Measurements from ENCODE around the gene CDC20.
"Not testable (repeated sequence)": the region's sequence is repeated elsewhere in the genome, so short reads cannot be mapped to it uniquely, and the experiment has no call there.

Gene CDC20

GRCh38 chr1:43354936-43355335, 3.8 kb upstream of the CDC20 start:
- DNase-seq (ENCODE audit: low read depth in 3 of 3, low spot score in 1 of 3) = no peak

DNA sequence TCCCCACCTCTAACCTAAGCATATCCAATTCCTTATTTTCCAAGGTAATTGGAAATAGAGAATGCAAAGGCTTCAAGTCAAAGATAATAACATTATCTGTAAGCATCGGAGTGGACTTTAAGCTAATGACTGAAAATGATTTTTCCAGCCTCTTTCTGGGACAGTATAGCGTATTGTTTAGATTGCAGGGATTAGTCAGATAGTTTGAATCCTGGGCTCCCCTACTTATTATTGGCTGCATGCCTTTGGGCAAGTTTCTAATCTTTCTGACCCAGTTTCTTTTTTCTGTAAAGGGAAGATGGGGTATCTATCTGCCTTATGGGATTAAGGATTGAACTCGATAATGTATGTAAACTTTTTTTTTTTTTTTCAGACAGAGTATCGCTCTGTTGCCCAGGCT, 1.5 kb upstream of the CDC20 start:
- no peak for DNase-seq (ENCODE audit: low read depth in 3 of 3, low spot score in 1 of 3)

DNA sequence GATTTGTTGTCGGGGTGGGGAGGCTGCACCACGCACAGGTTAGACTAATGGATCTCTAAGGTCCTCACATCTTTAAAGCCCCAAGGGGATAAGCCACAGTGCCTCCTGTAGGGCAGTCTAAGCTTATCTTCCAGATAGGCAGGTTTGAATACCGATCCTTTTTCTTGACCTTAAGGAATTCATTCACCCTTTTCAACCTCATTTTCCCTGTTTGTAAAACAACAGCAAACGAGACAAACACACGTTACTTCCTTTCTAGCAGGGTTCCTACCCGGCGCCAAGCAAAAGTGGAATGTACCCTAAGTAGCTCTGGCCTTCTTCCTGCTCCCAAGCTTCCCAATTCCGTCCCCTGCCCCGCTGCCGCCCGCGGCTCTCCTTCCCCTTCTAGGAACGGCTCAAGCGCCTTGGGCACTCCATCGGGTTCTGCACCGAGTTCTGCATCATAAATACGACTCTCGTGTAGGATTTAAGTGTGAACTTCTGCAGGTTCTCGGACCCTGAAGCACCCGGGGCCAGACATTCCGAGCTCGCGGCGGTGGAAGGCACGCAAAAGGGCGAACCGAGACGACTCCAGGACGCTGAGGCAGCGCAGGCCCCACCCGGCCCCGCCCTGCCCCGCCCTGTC, 548 bp upstream of the CDC20 start:
- DNase-seq (ENCODE audit: low read depth in 3 of 3, low spot score in 1 of 3) = no peak

DNA sequence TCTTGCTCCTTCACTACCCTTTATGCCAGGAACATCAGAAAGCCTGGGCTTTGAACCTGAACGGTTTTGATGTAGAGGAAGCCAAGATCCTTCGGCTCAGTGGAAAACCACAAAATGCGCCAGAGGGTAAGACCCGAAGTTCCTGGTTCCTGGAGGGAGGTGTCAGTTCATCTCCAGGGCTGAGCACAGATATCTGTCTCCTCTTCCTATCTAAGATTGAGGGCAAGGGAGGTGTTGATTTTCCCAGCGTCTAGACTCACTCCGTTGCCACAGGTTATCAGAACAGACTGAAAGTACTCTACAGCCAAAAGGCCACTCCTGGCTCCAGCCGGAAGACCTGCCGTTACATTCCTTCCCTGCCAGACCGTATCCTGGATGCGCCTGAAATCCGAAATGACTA, 915 bp downstream of the CDC20 start:
- no peak for DNase-seq (ENCODE audit: low read depth in 3 of 3, low spot score in 1 of 3)

DNA sequence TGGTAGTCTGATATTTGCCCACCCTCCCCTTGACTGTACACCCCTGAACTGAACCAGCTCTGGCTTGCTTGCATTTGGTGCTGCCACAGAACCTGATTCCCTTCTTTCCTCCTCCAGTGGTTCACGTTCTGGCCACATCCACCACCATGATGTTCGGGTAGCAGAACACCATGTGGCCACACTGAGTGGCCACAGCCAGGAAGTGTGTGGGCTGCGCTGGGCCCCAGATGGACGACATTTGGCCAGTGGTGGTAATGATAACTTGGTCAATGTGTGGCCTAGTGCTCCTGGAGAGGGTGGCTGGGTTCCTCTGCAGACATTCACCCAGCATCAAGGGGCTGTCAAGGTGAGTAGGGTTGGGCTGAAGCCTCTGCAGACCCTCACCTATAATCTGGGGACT, 1.8 kb downstream of the CDC20 start:
- DNase-seq (ENCODE audit: low read depth in 3 of 3, low spot score in 1 of 3) = no peak

- DNase-seq (ENCODE audit: low read depth in 3 of 3, low spot score in 1 of 3) = no peak
Observed at GRCh38 chr1:43363283-43363934, 4.6 kb downstream of the CDC20 start.

DNA sequence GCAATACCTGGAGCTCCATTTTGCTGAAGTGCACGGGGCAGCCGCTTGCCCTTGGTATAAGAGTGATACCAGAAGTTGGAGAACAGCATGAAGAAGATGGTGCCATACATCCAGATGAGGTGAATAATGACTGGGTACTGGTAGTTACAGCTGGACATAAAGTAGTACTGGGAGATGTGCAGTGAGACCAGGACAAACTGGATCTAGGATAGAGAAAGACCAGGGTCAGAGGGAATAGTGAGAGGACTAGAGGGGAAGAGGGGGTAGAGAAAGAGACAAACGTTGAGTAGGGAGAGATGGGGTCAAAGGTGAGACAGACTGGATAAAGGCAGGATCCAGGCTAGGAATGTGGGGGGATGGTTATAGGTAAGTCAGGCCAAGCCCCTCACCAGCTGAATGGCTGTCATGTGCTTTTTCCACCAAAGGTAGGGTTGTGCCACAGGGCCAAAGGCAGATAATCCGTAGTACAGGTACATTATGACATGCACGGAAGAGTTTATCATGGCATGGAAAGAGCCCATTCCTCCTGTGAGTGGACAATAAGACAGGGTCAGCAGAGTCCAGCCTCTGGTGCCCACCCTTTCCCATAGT, 5.2 kb downstream of the CDC20 start:
- DNase-seq (ENCODE audit: low read depth in 3 of 3, low spot score in 1 of 3) = no peak

DNA sequence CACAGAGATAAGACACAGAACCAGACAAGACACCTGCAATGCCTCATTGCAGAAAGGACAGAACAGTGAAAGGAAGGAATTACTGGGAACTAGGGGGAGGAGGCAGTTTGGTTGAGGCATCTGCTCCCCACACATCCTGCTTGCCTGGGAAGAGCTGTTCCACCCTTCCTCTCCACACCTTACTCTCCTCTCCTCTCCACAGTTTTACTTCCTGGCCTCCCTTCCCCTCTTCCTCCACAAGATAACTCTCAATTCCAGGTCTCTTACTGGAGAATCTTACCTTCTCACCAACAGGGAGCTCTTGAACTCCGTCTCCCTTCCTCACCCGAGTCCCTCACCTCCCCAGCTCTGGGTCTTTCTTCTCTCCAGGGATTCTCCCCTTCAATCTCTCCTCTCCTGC, 6.9 kb downstream of the CDC20 start:
- DNase-seq (ENCODE audit: low read depth in 3 of 3, low spot score in 1 of 3) = no peak

DNA sequence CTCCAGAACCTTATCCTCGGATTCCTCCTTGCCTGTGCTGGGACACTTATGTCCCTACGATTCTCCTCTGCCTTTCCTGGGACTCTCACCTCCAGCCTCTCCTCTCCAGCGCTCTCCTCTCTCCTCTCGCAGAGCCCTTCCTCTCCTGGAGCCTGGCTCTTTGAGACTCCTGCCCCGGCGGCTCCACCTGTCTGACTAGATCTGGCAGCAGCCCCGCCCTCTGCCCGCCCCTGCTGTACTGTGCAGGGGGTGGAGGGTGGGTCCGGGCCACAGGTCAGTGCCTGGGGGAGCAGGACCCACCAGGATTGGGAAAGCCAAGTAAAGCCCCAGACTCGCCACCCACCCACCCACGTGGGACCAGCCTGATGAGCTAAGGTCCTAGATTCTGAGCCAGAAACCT, 7.4 kb downstream of the CDC20 start:
- DNase-seq (ENCODE audit: low read depth in 3 of 3, low spot score in 1 of 3) = no peak

GRCh38 chr1:43366601-43367025, 7.8 kb downstream of the CDC20 start:
- no peak for DNase-seq (ENCODE audit: low read depth in 3 of 3, low spot score in 1 of 3)

GRCh38 chr1:43367026-43367903, 8.5 kb downstream of the CDC20 start:
- no peak for DNase-seq (ENCODE audit: low read depth in 3 of 3, low spot score in 1 of 3)

DNA sequence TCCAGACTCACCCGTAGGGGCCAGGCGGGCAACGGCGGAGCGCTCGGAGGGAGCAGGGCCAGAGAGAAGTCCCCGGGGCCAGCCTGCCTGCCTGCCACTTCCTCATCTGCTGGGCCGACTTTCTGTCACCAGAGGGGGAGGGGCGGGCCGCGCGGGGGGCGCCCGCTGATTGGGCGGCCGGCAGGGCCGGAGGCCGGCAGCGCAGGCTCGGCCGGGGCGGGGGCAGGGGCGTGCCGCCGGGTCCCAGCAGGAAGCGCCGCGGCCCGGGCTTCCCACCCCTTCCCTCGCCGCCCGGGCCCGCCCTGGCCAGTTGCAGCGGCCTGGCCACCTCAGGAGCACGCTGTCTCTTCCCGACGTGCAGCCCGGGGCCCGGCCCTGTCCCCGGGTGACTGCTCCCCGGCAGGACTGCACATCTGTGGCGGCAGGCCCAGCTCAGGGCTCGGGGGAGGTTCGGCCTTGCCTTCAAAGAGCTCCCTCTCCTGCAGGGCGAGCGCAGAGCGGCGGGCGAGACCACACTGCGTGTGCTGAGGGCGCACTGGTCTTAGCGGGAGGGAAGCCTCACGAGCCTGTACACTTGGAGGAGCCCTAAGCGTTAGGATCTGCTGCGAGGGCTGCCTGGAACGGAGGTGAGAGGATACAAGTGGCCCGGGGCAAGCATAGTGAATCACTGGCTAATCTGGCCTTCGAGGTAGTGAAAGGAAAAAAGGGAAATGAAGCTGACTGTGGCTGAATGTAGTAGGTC, 9.3 kb downstream of the CDC20 start, which contains the start of gene ELOVL1:
Gene ELOVL1, minus strand, starts transcription at position 108 of the 742 bp plus-strand sequence. CDS start 2,402 bp downstream, outside the sequence.
- peak; percentile 57 to 83 (median 64) for DNase-seq (ENCODE audit: low read depth in 3 of 3, low spot score in 1 of 3)

- DNase-seq (ENCODE audit: low read depth in 3 of 3, low spot score in 1 of 3) = no peak
Observed at GRCh38 chr1:43368646-43369020, 9.9 kb downstream of the CDC20 start.

GRCh38 chr1:43369779-43370178, 11.0 kb downstream of the CDC20 start:
- DNase-seq (ENCODE audit: low read depth in 3 of 3, low spot score in 1 of 3) = not testable (repeated sequence)

DNA sequence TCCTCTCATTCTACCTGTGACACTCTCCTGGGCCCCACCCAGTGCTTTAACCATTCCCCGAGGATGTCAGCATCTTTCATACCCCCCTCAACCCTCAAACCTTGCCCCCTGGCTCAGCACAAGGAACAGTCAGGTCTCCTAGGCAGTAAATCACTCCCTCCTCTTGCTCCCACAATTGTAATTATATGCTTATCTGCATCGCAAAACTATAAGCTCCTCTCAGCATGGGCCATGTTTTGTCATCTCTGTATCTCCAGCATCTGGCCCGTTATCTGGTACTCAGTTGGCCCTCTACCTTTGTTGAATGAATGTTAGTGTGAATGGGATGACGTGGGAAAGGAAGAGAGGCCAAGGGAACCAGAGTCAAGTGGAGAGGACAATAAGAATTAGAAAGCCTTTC, 11.8 kb downstream of the CDC20 start:
- DNase-seq (ENCODE audit: low read depth in 3 of 3, low spot score in 1 of 3) = no peak

DNA sequence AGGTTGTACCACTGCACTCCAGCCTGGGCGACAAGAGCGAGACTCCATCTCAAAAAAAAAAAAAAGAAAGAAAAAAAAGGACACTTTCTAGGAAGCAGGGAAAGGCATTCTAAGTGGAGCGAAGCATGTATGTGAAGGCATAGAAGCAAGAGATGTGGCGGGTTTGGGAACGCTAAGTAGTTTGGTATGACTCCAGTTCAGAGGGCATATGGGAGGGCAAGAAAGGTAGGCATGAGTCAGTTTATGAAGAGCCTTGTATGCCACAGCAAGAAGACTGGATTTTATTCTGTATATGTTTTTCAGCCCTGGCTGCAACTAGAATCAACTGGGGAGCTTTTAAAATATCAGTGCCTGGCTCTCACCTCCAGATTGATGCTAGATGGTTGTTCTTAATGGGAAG, 13.4 kb downstream of the CDC20 start:
- DNase-seq (ENCODE audit: low read depth in 3 of 3, low spot score in 1 of 3) = no peak

- no peak for DNase-seq (ENCODE audit: low read depth in 3 of 3, low spot score in 1 of 3)
Observed at GRCh38 chr1:43373066-43373940, 14.5 kb downstream of the CDC20 start.

GRCh38 chr1:43376723-43377235, 18.0 kb downstream of the CDC20 start:
- DNase-seq (ENCODE audit: low read depth in 3 of 3, low spot score in 1 of 3) = no peak

DNA sequence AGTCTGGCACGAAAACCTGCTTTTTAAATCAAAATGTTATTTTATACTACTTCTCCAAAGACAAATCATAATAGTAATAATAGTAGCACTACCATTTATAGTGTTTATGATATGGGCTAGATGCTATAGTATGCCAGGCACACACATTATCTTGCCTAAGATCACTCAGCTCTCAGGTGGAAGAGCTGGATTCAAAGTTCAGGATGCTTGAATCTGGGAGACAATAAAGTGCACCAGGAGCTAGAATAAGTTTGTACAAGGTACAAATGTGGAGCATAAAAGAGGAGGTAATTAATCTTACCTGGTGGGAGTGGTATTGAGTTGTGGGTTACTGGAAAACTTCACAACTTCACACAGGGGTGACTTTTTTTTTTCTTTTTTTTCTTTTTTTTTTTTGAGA, 19.1 kb downstream of the CDC20 start:
- no peak for DNase-seq (ENCODE audit: low read depth in 3 of 3, low spot score in 1 of 3)

DNA sequence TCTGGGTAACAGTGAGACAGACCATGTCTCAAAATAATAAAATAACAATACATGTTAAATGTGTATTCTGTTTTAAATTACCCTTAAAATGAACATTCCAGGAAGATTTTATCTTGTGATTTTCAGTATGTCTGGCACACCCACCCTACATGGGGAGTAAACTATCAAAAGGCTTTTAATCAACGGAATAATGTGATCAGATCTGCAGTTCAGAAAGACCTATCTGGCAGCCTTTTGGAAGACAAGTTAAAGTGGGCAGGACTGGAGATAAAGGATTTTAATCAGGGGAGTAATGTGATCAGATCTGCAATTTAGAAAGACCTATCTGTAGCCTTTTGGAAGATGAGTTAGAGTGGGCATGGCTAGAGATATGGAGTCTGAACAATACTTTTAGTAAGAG, 20.7 kb downstream of the CDC20 start:
- no peak for DNase-seq (ENCODE audit: low read depth in 3 of 3, low spot score in 1 of 3)

All from stimulated activated CD4-positive, alpha-beta T cell treated with anti-CD3 and anti-CD28 coated beads, TNF-alpha, amount 100 ng/mL, for 1 hour (primary cell).